Amniotic epithelial cell (primary cell): ENCODE data around the gene PKHD1.

Source experiments
- DNase-seq: peaks from one replicate; pipeline ENCODE4 v3.0.0-alpha.2; 2010; ENCODE audit warnings: low read depth

The PKHD1 gene

GRCh38 chr6:51678905-51679620, 408.4 kb downstream of the PKHD1 start:
- no peak for DNase-seq

- DNase-seq: no peak
These were observed 409.1 kb downstream of the PKHD1 start for GRCh38 chr6:51678274-51678673.

GRCh38 chr6:51675922-51676275, 411.5 kb downstream of the PKHD1 start:
- DNase-seq: no peak

- DNase-seq: no peak
These were observed 412.1 kb downstream of the PKHD1 start for GRCh38 chr6:51675020-51675921.

- DNase-seq: no peak
These were observed 423.9 kb downstream of the PKHD1 start for GRCh38 chr6:51663525-51663924.

GRCh38 chr6:51660767-51661166, 426.6 kb downstream of the PKHD1 start:
- DNase-seq: no peak

- DNase-seq: no peak
These were observed 429.9 kb downstream of the PKHD1 start for GRCh38 chr6:51657491-51657890.

- DNase-seq: no peak
These were observed 431.9 kb downstream of the PKHD1 start for GRCh38 chr6:51655517-51655916.

GRCh38 chr6:51654647-51655046, 432.8 kb downstream of the PKHD1 start:
- no peak for DNase-seq

- DNase-seq: no peak
These were observed 436.1 kb downstream of the PKHD1 start for GRCh38 chr6:51651132-51651817.

GRCh38 chr6:51648774-51649173, 438.6 kb downstream of the PKHD1 start:
- no peak for DNase-seq

GRCh38 chr6:51648236-51648635, 439.2 kb downstream of the PKHD1 start:
- no peak for DNase-seq

GRCh38 chr6:51644426-51644825, 443.0 kb downstream of the PKHD1 start:
- DNase-seq: no peak

GRCh38 chr6:51640021-51640420, 447.4 kb downstream of the PKHD1 start:
- DNase-seq: no peak

- no peak for DNase-seq
These were observed 454.0 kb downstream of the PKHD1 start for GRCh38 chr6:51633424-51633823.

GRCh38 chr6:51630011-51630410, 457.4 kb downstream of the PKHD1 start:
- DNase-seq: no peak

GRCh38 chr6:51626391-51626790, 461.0 kb downstream of the PKHD1 start:
- no peak for DNase-seq

- no peak for DNase-seq
These were observed 461.8 kb downstream of the PKHD1 start for GRCh38 chr6:51625566-51625965.

GRCh38 chr6:51620971-51621370, 466.4 kb downstream of the PKHD1 start:
- no peak for DNase-seq

- no peak for DNase-seq
These were observed 468.2 kb downstream of the PKHD1 start for GRCh38 chr6:51619042-51619799.

- no peak for DNase-seq
These were observed 468.9 kb downstream of the PKHD1 start for GRCh38 chr6:51618563-51618962.

GRCh38 chr6:51617751-51618150, 469.7 kb downstream of the PKHD1 start:
- no peak for DNase-seq
